Progenitor cell of endocrine pancreas (in vitro differentiated cells): ENCODE data around the gene LDHB. TPM values are rescaled to one million over a fixed set of nuclear protein-coding genes. Genes with fewer than 3 reads are reported as not detected.

Experiments used
- DNase-seq: peaks from one replicate; pipeline ENCODE4 v3.0.0; 2021; ENCODE audit warnings: low spot score; ENCODE audit not compliant: unreplicated experiment
- H3K27ac Mint-ChIP-seq: 2 replicates; pipeline ENCODE4 v1.8.0; 2021; ENCODE audit warnings: mild to moderate bottlenecking, moderate library complexity, mixed read lengths
- H3K27me3 Mint-ChIP-seq: 2 replicates; pipeline ENCODE4 v1.8.0; 2021; ENCODE audit warnings: mixed read lengths
- H3K36me3 Mint-ChIP-seq: 2 replicates; pipeline ENCODE4 v1.8.0; 2022; ENCODE audit warnings: mixed read lengths; ENCODE audit not compliant: insufficient read depth
- H3K4me1 Mint-ChIP-seq: 2 replicates; pipeline ENCODE4 v1.8.0; 2021; ENCODE audit warnings: low read depth, mixed read lengths
- H3K4me3 Mint-ChIP-seq: 2 replicates; pipeline ENCODE4 v1.8.0; 2021; ENCODE audit warnings: low read depth, mild to moderate bottlenecking, moderate library complexity, mixed read lengths
- H3K9me3 Mint-ChIP-seq: 2 replicates; pipeline ENCODE4 v1.8.0; 2021; ENCODE audit warnings: low read depth, mixed read lengths
- CTCF ChIP-seq: fragments of 200-600 bp; sonication (generic); IDR thresholded peaks from one replicate; pipeline ENCODE4 v1.5.0; 2021; ENCODE audit warnings: antibody characterized with exemption, mild to moderate bottlenecking; ENCODE audit not compliant: unreplicated experiment
- total RNA-seq: library from RNA; stranded (reverse); gene quantifications from 2 replicates; pipeline ENCODE4 v1.2.1, GENCODE V29; 2021

LDHB gene
- total RNA-seq, 1 donor from 2014 or later = 1,628 TPM

DNA sequence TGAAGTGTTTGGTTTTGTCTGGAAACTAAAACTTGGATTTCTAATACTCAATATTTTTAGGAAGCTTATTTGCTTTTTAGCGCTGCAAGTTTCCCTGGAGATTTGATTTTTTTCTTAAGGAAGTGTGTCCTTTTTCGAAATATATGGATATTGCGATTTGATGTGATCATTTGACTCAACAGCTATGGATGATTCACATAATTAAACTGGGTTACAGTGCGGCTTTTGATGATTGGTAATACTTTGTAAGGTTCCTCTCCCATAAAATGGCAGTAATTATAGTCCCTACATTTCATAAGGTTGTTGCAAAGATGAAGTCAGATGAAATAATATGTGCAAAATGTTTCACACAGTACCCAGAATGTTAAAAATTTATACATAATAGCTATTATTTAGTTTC, 13.1 kb downstream of the LDHB start:
- no peak for TF ChIP-seq CTCF
- Mint-ChIP-seq H3K36me3 (peaks cover 76% of the 10 kb centered on the region), H3K4me1 (peaks cover 69% of the 10 kb centered on the region), H3K4me3 (no peak overlapping the region), H3K27me3 (no peaks in the 10 kb centered on the region), H3K9me3 (peaks cover 12% of the 10 kb centered on the region), H3K27ac (no peak overlapping the region)
- no peak for DNase-seq

GRCh38 chr12:21643758-21644157, 13.9 kb downstream of the LDHB start:
- Mint-ChIP-seq H3K4me3 (no peak overlapping the region), H3K9me3 (peaks cover 12% of the 10 kb centered on the region), H3K36me3 (peaks cover 78% of the 10 kb centered on the region), H3K27ac (peak overlapping the region; percentile 10), H3K4me1 (peaks cover 70% of the 10 kb centered on the region), H3K27me3 (no peaks in the 10 kb centered on the region)
- DNase-seq = no peak
- no peak for TF ChIP-seq CTCF

- peaks cover 76% of the 10 kb centered on the region for H3K36me3 Mint-ChIP-seq
Measured at GRCh38 chr12:21642707-21643389, 14.8 kb downstream of the LDHB start.

GRCh38 chr12:21638054-21638891, 19.4 kb downstream of the LDHB start:
- Mint-ChIP-seq H3K9me3 (peaks cover 12% of the 10 kb centered on the region), H3K36me3 (peaks cover 82% of the 10 kb centered on the region), H3K4me3 (peak overlapping the region; percentile 56), H3K4me1 (peaks cover 52% of the 10 kb centered on the region), H3K27me3 (no peaks in the 10 kb centered on the region), H3K27ac (peak overlapping the region; percentile 86)
- TF ChIP-seq CTCF = no peak
- DNase-seq = no peak

More at GRCh38 chr12:21642707-21643389, 14.8 kb downstream of the LDHB start:
- Mint-ChIP-seq H3K4me1 (peaks cover 73% of the 10 kb centered on the region), H3K27me3 (no peaks in the 10 kb centered on the region), H3K9me3 (peaks cover 12% of the 10 kb centered on the region), H3K27ac (peak overlapping the region; percentile 1), H3K4me3 (no peak overlapping the region)
- no peak for TF ChIP-seq CTCF
- DNase-seq = no peak

DNA sequence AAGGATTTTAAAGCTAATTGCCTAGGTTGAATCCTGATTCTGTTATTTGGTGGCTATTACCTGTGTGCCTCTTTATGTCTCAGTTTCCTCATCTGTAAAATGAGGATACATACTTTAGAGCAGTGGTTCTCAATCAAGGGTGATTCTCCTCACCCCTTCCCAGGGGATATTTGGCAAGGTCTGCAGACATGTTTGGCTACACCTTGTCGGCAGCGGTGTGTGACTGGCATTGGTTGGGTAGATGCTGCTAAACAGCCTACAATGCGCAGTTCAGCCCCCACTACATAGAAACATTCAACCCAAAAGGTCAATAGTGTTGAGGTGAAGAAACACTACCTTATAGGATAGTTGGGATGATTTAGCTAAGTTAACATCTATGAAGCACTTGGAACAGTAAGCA, 23.4 kb downstream of the LDHB start:
- Mint-ChIP-seq H3K27ac (no peak overlapping the region), H3K4me3 (no peak overlapping the region), H3K27me3 (no peaks in the 10 kb centered on the region), H3K9me3 (no peaks in the 10 kb centered on the region), H3K4me1 (peaks cover 34% of the 10 kb centered on the region), H3K36me3 (peaks cover 55% of the 10 kb centered on the region)
- no peak for TF ChIP-seq CTCF
- DNase-seq = no peak
